Cardiac fibroblast (primary cell): Measurements from ENCODE around the gene TMEM63B.
"Not testable (repeated sequence)": the region's sequence is repeated elsewhere in the genome, so short reads cannot be mapped to it uniquely, and the experiment has no call there.

Experiments used
- DNase-seq, 2 donors: peaks; one replicate each; pipeline versions ENCODE4 v3.0.0 to v3.0.0-alpha.2; 2010; ENCODE audit warnings: low read depth in 2 of 2
- H3K4me3 ChIP-seq, 2 donors: replicated peaks in 1 of 2; 1 replicate in 1 of 2; 2 replicates in 1 of 2; pipeline ENCODE4 v1.5.1; 2011; ENCODE audit warnings: low read depth in 2 of 2, low read length in 2 of 2, mild to moderate bottlenecking in 2 of 2, moderate library complexity in 1 of 2
- TF ChIP-seq, protein P1 (sequence below): IDR thresholded peaks from one replicate; pipeline ENCODE4 v1.5.1; 2011; ENCODE audit warnings: low read depth, mild to moderate bottlenecking, low read length, inconsistent platforms

The TMEM63B gene

DNA sequence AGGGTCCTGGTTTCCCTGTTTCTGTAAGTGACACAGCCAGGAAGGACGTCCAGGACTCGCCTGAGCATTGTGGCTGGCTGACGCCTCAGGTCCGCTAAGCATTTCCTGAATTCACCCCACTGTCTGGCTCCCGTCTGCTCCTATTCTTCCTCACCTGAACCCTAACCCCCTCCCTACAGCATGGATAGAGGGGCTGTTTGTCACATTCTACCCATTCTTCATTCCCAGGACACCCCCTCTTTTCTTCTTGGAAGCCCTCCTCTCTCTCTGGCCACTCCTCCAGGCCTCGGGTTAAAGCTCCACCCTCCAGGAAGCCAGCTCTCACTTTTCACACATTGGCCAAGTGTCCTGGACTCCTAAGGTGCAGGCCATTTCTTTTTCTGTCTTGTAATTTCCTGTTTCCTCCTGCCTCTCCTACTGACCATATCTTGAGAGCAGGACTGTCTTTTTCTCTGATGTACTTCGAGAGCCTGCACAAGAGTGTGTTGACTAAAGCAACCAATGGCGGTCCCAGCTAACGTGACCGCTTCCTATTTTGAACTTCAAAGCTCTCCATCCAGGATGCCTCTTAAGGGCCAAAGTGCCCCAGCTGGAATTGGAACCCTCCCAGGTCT lies 65.2 kb downstream of the TMEM63B start:
- TF ChIP-seq, protein P1, sequence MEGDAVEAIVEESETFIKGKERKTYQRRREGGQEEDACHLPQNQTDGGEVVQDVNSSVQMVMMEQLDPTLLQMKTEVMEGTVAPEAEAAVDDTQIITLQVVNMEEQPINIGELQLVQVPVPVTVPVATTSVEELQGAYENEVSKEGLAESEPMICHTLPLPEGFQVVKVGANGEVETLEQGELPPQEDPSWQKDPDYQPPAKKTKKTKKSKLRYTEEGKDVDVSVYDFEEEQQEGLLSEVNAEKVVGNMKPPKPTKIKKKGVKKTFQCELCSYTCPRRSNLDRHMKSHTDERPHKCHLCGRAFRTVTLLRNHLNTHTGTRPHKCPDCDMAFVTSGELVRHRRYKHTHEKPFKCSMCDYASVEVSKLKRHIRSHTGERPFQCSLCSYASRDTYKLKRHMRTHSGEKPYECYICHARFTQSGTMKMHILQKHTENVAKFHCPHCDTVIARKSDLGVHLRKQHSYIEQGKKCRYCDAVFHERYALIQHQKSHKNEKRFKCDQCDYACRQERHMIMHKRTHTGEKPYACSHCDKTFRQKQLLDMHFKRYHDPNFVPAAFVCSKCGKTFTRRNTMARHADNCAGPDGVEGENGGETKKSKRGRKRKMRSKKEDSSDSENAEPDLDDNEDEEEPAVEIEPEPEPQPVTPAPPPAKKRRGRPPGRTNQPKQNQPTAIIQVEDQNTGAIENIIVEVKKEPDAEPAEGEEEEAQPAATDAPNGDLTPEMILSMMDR: no peak
- H3K4me3 ChIP-seq: no peak overlapping the region
- DNase-seq: no peak

DNA sequence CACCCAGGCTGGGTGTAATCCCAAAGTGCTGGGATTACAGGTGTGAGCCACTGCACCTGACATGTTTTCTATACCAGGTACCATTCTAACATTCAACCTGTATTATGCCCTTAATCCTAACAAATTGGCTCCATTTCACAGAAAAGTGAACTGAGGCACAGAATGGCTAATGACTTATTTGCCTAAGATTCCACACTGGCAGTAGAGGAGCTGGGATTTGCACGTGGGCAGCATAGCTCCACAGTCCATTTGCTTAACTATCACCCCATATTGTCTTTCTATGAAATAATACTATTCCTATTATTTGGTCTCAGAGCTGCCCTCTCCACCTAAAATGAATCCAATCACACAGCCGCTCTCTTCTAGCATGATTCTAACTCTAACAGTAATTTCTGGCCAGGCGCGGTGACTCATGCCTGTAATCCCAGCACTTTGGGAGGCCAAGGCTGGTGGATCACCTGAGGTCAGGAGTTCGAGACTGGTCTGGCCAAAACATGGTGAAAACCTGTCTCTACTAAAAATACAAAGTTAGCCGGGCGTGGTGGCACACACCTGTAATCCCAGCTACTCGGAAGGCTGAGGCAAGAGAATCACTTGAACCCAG lies 66.1 kb downstream of the TMEM63B start:
- TF ChIP-seq, protein P1: no peak
- H3K4me3 ChIP-seq: no peak overlapping the region
- no peak for DNase-seq

DNA sequence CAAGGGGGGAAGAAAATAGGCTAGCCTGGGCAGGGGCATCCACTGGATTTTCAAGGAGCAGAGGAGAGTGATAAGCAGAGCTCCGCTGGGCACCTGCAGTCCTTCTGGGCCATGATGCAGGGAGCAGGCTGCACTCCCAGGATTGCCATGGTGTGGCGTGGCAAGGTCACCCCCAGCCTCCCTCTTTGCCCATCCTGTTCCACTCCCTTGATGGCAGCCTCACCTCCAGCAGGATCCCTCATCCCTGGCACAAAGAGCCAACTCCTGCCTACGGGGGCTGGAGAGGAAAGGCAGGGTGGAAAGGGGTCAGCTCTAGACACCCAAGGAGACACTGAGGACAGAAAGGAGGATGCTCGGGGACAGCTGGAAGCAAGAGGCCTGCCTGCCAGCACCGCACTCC lies 67.0 kb downstream of the TMEM63B start:
- no peak overlapping the region for H3K4me3 ChIP-seq
- no peak for DNase-seq
- TF ChIP-seq, protein P1: no peak

DNA sequence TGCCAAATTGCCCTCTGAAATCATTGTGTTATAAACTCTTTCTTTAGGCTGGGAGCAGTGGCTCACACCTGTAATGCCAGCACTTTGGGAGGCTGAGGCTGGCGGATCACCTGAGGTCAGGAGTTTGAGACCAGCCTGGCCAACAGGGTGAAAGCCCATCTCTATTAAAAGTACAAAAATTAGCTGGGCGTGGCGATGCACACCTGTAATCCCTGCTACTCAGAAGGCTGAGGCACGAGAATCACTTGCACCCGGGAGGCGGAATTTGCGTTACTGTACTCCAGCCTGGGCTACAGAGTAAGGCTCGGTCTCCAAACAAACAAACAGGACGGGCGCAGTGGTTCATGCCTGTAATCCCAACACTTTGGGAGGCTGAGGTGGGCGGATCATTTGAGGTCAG lies 69.0 kb downstream of the TMEM63B start:
- not testable (repeated sequence) for H3K4me3 ChIP-seq, DNase-seq

DNA sequence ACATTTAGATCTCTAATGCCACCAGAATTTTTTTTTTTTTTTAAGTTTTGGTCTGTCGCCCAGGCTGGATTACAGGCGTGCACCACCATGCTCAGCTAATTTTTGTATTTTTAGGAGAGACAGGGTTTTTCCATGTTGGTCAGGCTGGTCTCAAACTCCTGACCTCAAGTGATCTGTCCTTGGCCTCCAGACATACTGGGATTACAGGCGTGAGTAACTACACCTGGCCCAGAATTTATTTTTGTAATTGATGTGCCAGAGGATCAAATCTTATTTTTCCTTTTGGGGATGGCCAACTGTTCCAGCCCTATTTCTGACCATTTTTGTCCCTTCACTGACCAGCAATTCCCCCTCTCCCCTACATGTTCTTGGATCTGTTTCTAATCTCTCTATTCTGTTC lies 71.3 kb downstream of the TMEM63B start:
- no peak for DNase-seq
- TF ChIP-seq, protein P1: no peak
- H3K4me3 ChIP-seq: no peak overlapping the region

DNA sequence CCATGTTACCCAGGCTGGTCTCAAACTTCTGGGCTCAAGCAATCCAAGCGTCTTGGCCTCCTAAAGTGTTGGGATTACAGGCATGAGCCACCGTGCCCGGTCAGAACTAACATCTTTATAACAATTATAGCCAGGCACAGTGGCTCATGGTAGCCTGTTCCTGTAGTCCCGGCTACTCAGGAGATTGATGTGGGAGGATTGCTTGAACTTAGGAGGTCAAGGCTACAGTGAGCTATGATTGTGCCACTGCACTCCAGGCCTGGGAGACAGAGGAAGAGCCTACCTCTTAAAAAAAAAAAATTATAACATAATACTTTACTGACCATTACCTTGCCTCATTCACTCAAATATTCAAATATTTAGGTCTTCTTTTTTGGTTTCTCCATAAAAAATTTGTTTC lies 72.5 kb downstream of the TMEM63B start:
- TF ChIP-seq, protein P1: no peak
- no peak for DNase-seq
- no peak overlapping the region for H3K4me3 ChIP-seq

DNA sequence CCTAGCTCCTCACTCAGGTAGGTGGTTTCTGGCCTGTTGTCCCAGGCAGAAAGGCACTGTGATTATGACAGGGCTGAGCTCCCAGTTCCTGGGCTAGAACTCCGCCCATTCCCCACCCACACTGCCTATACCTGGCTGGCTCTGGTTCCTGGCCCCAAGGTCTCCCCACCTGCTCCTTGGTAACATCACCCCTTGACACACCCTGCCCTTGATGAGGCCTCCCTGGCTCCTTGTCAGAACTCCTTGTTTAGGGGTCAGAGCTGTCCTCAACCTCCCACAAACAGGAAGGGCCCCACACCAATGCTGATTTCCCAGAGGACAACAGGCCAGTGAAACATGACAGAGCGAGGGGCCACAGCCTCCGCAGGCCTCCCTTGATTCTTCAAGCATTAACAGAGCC lies 73.8 kb downstream of the TMEM63B start:
- no peak overlapping the region for H3K4me3 ChIP-seq
- no peak for DNase-seq
- TF ChIP-seq, protein P1: no peak
